Neutrophil (primary cell): ENCODE results near the gene EGLN2.

ENCODE experiments used
- H3K27ac ChIP-seq: fragments of 200-600 bp; sonication (generic); 2 replicates; pipeline ENCODE4 v1.5.1; 2016; ENCODE audit warnings: mild to moderate bottlenecking, moderate library complexity
- H3K27me3 ChIP-seq: fragments of 200-600 bp; sonication (generic); 2 replicates; pipeline ENCODE4 v1.6.0; 2016; ENCODE audit warnings: mild to moderate bottlenecking
- H3K36me3 ChIP-seq: fragments of 200-600 bp; sonication (generic); 2 replicates; pipeline ENCODE4 v1.5.1; 2017
- H3K4me1 ChIP-seq, 2 experiments: fragments of 200-600 bp in 1 of 2; sonication (generic) in 1 of 2; 1 replicate in 1 of 2; 2 replicates in 1 of 2; pipeline versions ENCODE4 v1.5.1 to v1.6.1; 2013 to 2016; ENCODE audit warnings: low read depth in 1 of 2, low read length in 1 of 2, mild to moderate bottlenecking in 1 of 2, moderate library complexity in 1 of 2; ENCODE audit not compliant: control insufficient read depth in 1 of 2, insufficient read depth in 1 of 2
- H3K4me3 ChIP-seq, 2 experiments: fragments of 200-600 bp in 1 of 2; sonication (generic) in 1 of 2; 1 replicate in 1 of 2; 2 replicates in 1 of 2; pipeline ENCODE4 v1.5.1; 2013 to 2016; ENCODE audit warnings: low read depth in 1 of 2, low read length in 1 of 2, mild to moderate bottlenecking in 1 of 2, moderate library complexity in 1 of 2
- H3K9me3 ChIP-seq: fragments of 200-600 bp; sonication (generic); 2 replicates; pipeline ENCODE4 v1.5.1; 2016
- CTCF ChIP-seq: fragments of 200-600 bp; sonication (generic); IDR thresholded peaks from 2 replicates; pipeline ENCODE4 v1.5.1; 2016; ENCODE audit warnings: antibody characterized with exemption

Gene EGLN2

GRCh38 chr19:40806423-40807146 lies 7.6 kb downstream of the EGLN2 start:
- no peaks in the 10 kb centered on the region for H3K9me3 ChIP-seq
- peaks cover 2% of the 10 kb centered on the region for H3K27me3 ChIP-seq
- peak; percentile 69 for TF ChIP-seq CTCF
- peak overlapping the region; percentile 96 for H3K27ac ChIP-seq
- no peak overlapping the region for H3K4me3 ChIP-seq
- H3K36me3 ChIP-seq, result peaks cover 76% of the 10 kb centered on the region
- peaks cover 74 to 78% of the 10 kb centered on the region in 2 experiments for H3K4me1 ChIP-seq

- H3K9me3 ChIP-seq, result no peaks in the 10 kb centered on the region
- no peak overlapping the region for H3K4me3 ChIP-seq
- H3K36me3 ChIP-seq, result peaks cover 71% of the 10 kb centered on the region
- H3K4me1 ChIP-seq, result peaks cover 74 to 76% of the 10 kb centered on the region in 2 experiments
- H3K27ac ChIP-seq, result peak overlapping the region; percentile 96
- peaks cover 10% of the 10 kb centered on the region for H3K27me3 ChIP-seq
- TF ChIP-seq CTCF, result peak; percentile 22
Observed at GRCh38 chr19:40807147-40808020, 8.4 kb downstream of the EGLN2 start.

GRCh38 chr19:40808021-40808325 lies 9.0 kb downstream of the EGLN2 start:
- H3K4me1 ChIP-seq, result peaks cover 68 to 70% of the 10 kb centered on the region in 2 experiments
- no peak overlapping the region for H3K4me3 ChIP-seq
- peak overlapping the region; percentile 96 for H3K27ac ChIP-seq
- no peaks in the 10 kb centered on the region for H3K9me3 ChIP-seq
- no peak for TF ChIP-seq CTCF
- peaks cover 68% of the 10 kb centered on the region for H3K36me3 ChIP-seq
- H3K27me3 ChIP-seq, result peaks cover 16% of the 10 kb centered on the region

- no peak for TF ChIP-seq CTCF
- Histone ChIP-seq H3K4me1 (peaks cover 62 to 65% of the 10 kb centered on the region in 2 experiments), H3K27me3 (peaks cover 20% of the 10 kb centered on the region), H3K27ac (peak overlapping the region; percentile 96), H3K9me3 (no peaks in the 10 kb centered on the region), H3K4me3 (no peak overlapping the region), H3K36me3 (peaks cover 63% of the 10 kb centered on the region)
Observed at GRCh38 chr19:40808497-40808896, 9.5 kb downstream of the EGLN2 start.

- H3K4me1 ChIP-seq, result peaks cover 52 to 55% of the 10 kb centered on the region in 2 experiments
- H3K9me3 ChIP-seq, result no peaks in the 10 kb centered on the region
- peaks cover 55% of the 10 kb centered on the region for H3K36me3 ChIP-seq
- H3K27me3 ChIP-seq, result peaks cover 27% of the 10 kb centered on the region
- peak overlapping the region in 1 of 2 experiments; percentile 69 for H3K4me3 ChIP-seq
- H3K27ac ChIP-seq, result peak overlapping the region; percentile 79
- no peak for TF ChIP-seq CTCF
Observed at GRCh38 chr19:40809358-40810086, 10.5 kb downstream of the EGLN2 start.
